ENCODE measurements around the gene TLDC2. TPM values are rescaled to one million over a fixed set of nuclear protein-coding genes. Genes with fewer than 3 reads are reported as not detected.
"Not testable (repeated sequence)": the region's sequence is repeated elsewhere in the genome, so short reads cannot be mapped to it uniquely, and the experiment has no call there.

Gene TLDC2
- total and polyA plus RNA-seq, 11 donors, result 0.15 TPM; not detected in 10

DNA sequence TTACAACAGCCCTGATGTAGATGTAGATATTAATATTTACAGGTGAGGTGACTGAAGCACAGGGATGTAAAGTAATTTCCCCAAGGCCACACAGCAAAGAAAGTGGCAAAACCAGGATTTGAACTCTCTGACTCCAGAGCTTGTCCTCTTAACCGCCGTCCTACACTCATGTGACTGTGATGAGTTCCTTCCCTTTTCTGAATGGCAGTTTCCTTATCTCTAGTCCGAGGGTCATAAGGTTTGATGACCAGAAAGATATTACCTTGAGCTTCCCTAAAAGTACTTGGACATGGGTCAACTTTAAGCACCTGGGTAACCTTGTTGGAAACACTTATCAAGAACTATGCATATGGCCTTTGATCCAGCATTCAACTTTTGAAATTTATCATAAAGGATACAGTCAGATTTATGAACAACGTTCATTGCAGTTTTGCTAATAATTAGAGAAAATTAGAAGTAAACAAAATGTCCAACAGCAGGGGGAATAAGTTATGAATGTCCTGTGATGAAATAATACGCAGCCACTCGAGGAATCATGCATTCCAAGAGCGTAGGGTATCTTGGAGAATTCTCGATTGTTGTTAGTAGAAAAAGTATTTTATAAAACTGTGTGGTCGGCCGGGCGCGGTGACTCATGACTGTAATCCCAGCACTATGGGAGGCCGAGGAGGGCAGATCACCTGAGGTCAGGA lies 2.3 kb upstream of the TLDC2 start:
- no peak for ATAC-seq
- intact Hi-C loops (cut with DNase I), result no loop called here
- H3K4me3 ChIP-seq, result no peak overlapping the region
- no peak overlapping the region for H3K27ac ChIP-seq
- no peaks in the 10 kb centered on the region for H3K27me3 ChIP-seq
- WGBS, 4 donors, result 88 to 91% (median 90%) methylated on average over 13 of the region's 13 CpGs
- H3K9me3 ChIP-seq, result no peaks in the 10 kb centered on the region
- TF ChIP-seq POLR2A (IDR thresholded peaks at IDR 0.05) (no peak), CTCF (IDR thresholded peaks at IDR 0.05) (no peak)
- no peaks in the 10 kb centered on the region for H3K36me3 ChIP-seq
- no peak for DNase-seq
- H3K4me1 ChIP-seq, result peaks cover 0 to 19% (median 0%) of the 10 kb centered on the region in 12 donors

- H3K36me3 ChIP-seq; H3K27me3 ChIP-seq; intact Hi-C loops (cut with DNase I); DNase-seq; H3K4me3 ChIP-seq; ATAC-seq; H3K27ac ChIP-seq; H3K9me3 ChIP-seq: not testable (repeated sequence)
- peaks cover 0 to 19% (median 0%) of the 10 kb centered on the region in 12 donors for H3K4me1 ChIP-seq
- WGBS, 4 donors, result 84 to 92% (median 88%) methylated on average over 5 of the region's 5 CpGs
These were observed 845 bp upstream of the TLDC2 start for GRCh38 chr20:36875093-36875492.

DNA sequence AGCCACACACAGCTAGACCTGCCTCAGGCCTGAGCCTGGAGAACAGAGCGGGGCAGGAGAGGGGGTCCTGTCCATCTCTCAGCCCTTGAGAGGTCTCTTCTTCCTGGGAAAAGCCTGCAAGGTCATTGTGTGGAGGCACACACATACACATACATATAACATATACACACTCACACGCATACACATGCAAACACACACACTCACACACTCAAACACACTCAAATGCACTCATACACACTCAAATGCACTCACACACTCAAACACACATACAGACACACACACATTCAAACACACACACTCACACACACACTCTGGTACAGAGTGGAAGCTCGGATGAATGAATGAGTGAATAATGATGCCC lies 515 bp downstream of the TLDC2 start:
- WGBS, 4 donors, result 88 to 97% (median 95%) methylated on average over 3 of the region's 3 CpGs
- H3K4me3 ChIP-seq, result no peak overlapping the region
- no peak for ATAC-seq
- H3K9me3 ChIP-seq, result no peaks in the 10 kb centered on the region
- DNase-seq, result no peak
- no peaks in the 10 kb centered on the region for H3K36me3 ChIP-seq
- peaks cover 0 to 19% (median 0%) of the 10 kb centered on the region in 12 donors for H3K4me1 ChIP-seq
- intact Hi-C loops (cut with DNase I), result no loop called here
- TF ChIP-seq POLR2A (IDR thresholded peaks at IDR 0.05), result no peak
- H3K27ac ChIP-seq, result no peak overlapping the region
- no peaks in the 10 kb centered on the region for H3K27me3 ChIP-seq

DNA sequence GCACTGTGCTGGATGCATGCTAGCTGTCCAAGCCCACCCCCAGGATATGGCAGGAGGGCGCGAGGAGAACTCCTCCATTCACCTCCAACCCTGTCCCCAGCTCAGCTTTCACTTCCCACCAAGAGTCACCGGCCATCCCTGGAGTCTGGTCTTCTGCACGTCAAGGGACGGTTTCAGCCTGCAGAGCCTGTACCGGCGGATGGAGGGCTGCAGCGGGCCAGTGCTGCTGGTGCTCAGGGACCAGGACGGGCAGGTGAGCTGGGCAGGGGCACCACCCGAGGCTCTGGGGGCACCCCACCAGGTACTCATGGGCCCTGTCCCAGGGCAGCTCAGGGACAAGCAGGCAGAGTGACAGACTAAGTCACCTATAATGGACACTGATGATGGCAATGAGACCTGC lies 3.0 kb downstream of the TLDC2 start:
- no peak overlapping the region for H3K27ac ChIP-seq
- H3K4me1 ChIP-seq, result peaks cover 0 to 4% (median 0%) of the 10 kb centered on the region in 12 donors
- TF ChIP-seq POLR2A (IDR thresholded peaks at IDR 0.05), result no peak
- TF ChIP-seq CTCF (IDR thresholded peaks at IDR 0.05), result no peak
- peak in 1 of 5 donors; percentile 35 for DNase-seq
- no peaks in the 10 kb centered on the region for H3K27me3 ChIP-seq
- 87 to 92% (median 87%) methylated on average over 5 to 10 of the region's 10 CpGs for WGBS, 4 donors
- intact Hi-C loops (cut with DNase I), result no loop called here
- H3K36me3 ChIP-seq, result no peaks in the 10 kb centered on the region
- H3K4me3 ChIP-seq, result no peak overlapping the region
- no peak for ATAC-seq
- H3K9me3 ChIP-seq, result no peaks in the 10 kb centered on the region

DNA sequence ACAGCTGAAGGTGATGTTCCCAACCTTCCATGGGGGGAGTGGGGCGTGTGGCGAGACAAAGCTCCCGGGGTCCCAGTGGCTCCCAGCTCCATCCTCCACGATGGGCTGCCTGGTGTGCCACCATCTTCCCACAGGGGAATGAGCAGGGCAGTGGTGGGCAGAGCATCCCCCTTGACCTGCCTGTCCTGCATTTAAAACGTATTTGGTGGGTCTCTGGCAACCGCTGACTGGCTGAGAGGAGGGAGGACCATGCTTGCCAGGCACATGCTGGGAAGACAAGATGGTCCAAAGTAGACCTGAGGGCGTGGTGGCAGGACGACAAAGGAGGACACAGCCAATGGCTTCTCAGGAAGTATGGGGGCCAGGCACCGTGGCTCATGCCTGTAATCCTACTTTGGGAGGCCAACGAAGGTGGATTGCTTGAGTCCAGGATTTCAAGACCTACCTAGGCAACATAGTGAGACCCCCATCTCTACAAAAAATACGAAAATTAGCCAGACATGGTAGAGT lies 4.9 kb downstream of the TLDC2 start:
- H3K27me3 ChIP-seq, result no peaks in the 10 kb centered on the region
- no peak overlapping the region for H3K27ac ChIP-seq
- ATAC-seq, result no peak
- intact Hi-C loops (cut with DNase I), result loop anchor here in 6 of 10 donors (5.0 to 10.0 kb wide), 5 partner anchors 73 to 666 kb away; no protein-coding TSS in a partner anchor
- H3K9me3 ChIP-seq, result no peaks in the 10 kb centered on the region
- no peak for TF ChIP-seq CTCF (IDR thresholded peaks at IDR 0.05)
- no peak for TF ChIP-seq POLR2A (IDR thresholded peaks at IDR 0.05)
- peaks cover 0 to 11% (median 0%) of the 10 kb centered on the region in 12 donors for H3K4me1 ChIP-seq
- no peaks in the 10 kb centered on the region for H3K36me3 ChIP-seq
- no peak for DNase-seq
- 90 to 93% (median 92%) methylated on average over 11 of the region's 11 CpGs for WGBS, 4 donors
- H3K4me3 ChIP-seq, result no peak overlapping the region
